G401 (cell line): ENCODE data around the gene HRH2. TPM values are rescaled to one million over a fixed set of nuclear protein-coding genes. Genes with fewer than 3 reads are reported as not detected.
"Not testable (repeated sequence)": the region's sequence is repeated elsewhere in the genome, so short reads cannot be mapped to it uniquely, and the experiment has no call there.

Experiments
- DNase-seq: peaks from one replicate; pipeline ENCODE4 v3.0.0-alpha.2; 2015; ENCODE audit warnings: low spot score
- in situ Hi-C: cut with HindIII; loops from 2 replicates; pipeline ENCODE4 v1.10.0; 2016; ENCODE audit warnings: low sequenced_read_pairs, mixed read lengths
- total RNA-seq: library from RNA; depleted of rRNA; stranded (reverse); fragments of >200 nt; shearing (Covaris generic); gene quantifications from 2 replicates; pipeline ENCODE4 v1.2.3, GENCODE V29; 2014; rRNA removed

Gene HRH2
- total RNA-seq, 1 experiment from 2014 or later = not detected

- in situ Hi-C loops = loop anchor here (25.0 kb wide), 1 partner anchor 115 kb away; the partner anchor contains the start of gene CPLX2
- DNase-seq = no peak
These were observed 89.7 kb downstream of the HRH2 start for GRCh38 chr5:175747539-175748060.

GRCh38 chr5:175748650-175749049 lies 90.8 kb downstream of the HRH2 start:
- in situ Hi-C loops = loop anchor here (25.0 kb wide), 1 partner anchor 114 kb away; the partner anchor contains the start of gene CPLX2
- peak; percentile 62 for DNase-seq

- no peak for DNase-seq
- in situ Hi-C loops = loop anchor here (25.0 kb wide), 1 partner anchor 113 kb away; the partner anchor contains the start of gene CPLX2
These were observed 91.7 kb downstream of the HRH2 start for GRCh38 chr5:175749591-175749990.

DNA sequence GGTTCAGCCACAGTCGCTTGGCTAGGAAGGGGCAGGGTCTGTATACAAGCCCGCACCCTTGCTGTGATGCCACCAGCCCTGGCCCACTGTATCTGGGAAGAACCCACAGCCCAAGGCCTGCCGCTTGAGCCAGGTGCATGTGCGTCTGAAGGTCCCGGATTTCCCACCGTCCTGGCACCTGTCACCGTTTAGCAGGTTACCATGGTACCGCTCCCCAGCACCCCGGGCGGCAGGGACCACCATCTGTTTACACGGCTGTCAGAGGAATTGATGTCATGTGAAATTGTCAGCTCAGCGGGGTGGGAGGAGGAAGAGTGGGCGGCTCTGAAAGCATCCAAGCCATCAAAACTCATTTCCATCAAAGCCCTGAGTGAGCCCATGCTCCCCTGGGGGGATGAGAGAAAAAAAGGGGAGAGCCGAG lies 92.7 kb downstream of the HRH2 start:
- in situ Hi-C loops = no loop called here
- DNase-seq = peak; percentile 96

DNA sequence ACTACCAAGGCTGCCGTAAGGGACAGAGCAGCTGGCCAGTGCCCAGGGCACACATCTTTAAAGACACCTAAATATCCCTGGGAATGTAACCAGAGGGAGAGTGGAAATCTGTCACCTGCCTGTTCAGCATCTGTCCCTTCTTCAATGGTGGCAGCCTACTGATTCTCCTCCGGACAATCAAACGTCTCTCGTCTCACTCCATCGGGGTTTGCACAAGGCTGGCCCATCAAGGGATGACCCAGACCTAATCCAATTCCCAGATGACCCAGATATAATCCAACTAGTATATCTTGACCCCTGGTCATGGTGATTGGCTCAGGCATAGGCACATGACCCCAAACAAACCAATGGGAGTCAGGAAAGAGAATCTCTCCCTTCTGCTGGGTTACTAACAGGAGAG lies 93.5 kb downstream of the HRH2 start:
- no peak for DNase-seq
- in situ Hi-C loops = no loop called here

DNA sequence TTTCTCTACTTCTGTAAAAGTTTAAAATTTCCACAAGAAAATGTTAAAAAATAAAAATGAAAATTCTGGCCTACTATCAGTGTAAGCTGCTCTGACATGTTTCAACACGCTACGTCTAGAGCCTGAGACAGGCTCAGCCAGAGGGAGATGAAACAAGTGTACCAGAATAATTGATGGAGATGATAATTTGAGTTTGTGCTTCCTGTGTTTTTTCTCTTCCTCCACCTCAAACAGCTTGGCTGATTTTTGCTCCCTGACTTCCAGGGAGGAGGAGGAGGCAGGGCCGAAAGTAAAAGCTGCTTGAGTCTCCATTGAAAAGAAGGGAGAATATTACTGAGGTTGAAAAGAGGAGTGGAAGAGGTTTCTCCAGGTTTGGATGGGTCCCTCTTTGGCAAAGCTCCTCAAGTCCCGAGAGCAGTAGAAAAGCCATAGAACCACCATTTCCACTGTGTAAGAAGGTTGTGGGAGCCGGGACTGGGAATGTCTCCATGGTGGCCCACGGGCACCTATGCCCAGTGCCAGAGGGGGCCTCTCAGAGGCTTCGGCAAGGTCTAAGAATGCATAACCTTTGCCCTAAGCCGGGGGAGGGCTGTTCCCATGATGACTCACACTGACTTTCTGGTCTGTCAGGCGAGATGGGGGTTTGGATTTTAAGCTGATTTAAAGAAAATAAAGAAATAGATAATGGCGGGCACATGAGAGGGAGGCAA lies 95.1 kb downstream of the HRH2 start:
- in situ Hi-C loops = no loop called here
- DNase-seq = peak; percentile 88

GRCh38 chr5:175753536-175754402 lies 95.9 kb downstream of the HRH2 start:
- no peak for DNase-seq
- in situ Hi-C loops = no loop called here

DNA sequence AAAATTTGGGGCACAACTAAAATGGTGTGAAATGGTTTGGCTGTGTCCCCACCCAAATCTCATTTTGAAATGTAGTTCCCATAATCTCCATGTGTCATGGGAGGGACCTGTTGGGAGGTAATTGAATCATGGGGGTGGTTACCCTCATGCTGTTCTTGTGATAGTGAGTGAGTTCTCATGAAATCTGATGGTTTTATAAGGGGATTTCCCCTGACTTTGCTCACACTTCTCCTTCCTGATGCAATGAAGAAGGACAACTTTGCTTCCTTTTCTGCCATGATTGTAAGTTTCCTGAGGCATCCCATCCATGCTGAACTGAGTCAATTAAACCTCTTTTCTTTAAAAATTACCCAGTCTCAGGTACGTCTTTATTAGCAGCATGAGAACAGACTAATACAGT lies 102.1 kb downstream of the HRH2 start:
- DNase-seq, in situ Hi-C loops: not testable (repeated sequence)

Other genes starting within 250 kb of the HRH2 start
- gene DRD1, start 213.9 kb upstream of the HRH2 start, total RNA-seq = not detected in 2 replicates
- 107 and 206 TPM in 2 replicates for gene SFXN1, start 179.5 kb upstream of the HRH2 start, total RNA-seq
- not detected in 2 replicates for gene CPLX2, start 213.5 kb downstream of the HRH2 start, total RNA-seq